Measurements from ENCODE around the gene CALML4.

DNA sequence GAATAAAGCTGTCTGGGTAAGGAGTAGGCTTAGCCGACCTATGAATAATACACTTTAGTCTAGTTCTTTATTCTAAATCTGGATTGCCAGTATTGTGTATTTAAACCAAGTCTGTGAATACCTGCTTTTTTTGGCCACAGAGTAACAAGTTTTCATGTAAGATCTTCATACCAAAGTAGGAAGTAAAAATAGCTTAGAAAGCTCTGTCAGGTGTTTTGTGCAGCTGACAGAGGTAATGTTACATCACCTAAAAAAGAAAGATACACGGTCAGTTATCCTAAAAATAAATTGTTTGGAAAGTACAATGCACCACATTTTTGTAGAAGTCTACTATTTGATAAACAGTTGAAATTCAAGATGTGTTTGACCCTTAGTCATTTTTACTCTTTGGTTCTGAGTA is 16.5 kb downstream of the CALML4 start:
- no peak for TF ChIP-seq CTCF (conservative IDR thresholded peaks at IDR 0.05)
- no peak for TF ChIP-seq EZH2 (IDR thresholded peaks at IDR 0.05; ENCODE audit: low read depth)
